Measurements from ENCODE around the gene CYB5B.

The CYB5B gene

GRCh38 chr16:69424053-69424934 is at the start of gene CYB5B:
Gene CYB5B (plus strand): TSS chr16:69424619. CDS start chr16:69424684, 65 bp downstream.
- DNase-seq (ENCODE audit: low spot score) = peak; percentile 94

GRCh38 chr16:69376393-69377059 is 47.9 kb upstream of the CYB5B start:
- DNase-seq (ENCODE audit: low spot score) = no peak
- in situ Hi-C loops (cut with MboI; ENCODE audit: low sequenced_read_pairs, unreplicated experiment) = loop anchor here (25.0 kb wide), 1 partner anchor 561 kb away; no protein-coding TSS in a partner anchor
- no peak for TF ChIP-seq CTCF (IDR thresholded peaks at IDR 0.05; ENCODE audit: borderline replicate concordance, control extremely low read depth, extremely low read depth, insufficient read depth, missing control alignments)

More at GRCh38 chr16:69424053-69424934, at the start of gene CYB5B:
- in situ Hi-C loops (cut with MboI; ENCODE audit: low sequenced_read_pairs, unreplicated experiment) = no loop called here
- TF ChIP-seq CTCF (IDR thresholded peaks at IDR 0.05; ENCODE audit: borderline replicate concordance, control extremely low read depth, extremely low read depth, insufficient read depth, missing control alignments) = no peak

GRCh38 chr16:69378036-69378435 is 46.4 kb upstream of the CYB5B start:
- TF ChIP-seq CTCF (IDR thresholded peaks at IDR 0.05; ENCODE audit: borderline replicate concordance, control extremely low read depth, extremely low read depth, insufficient read depth, missing control alignments) = no peak
- DNase-seq (ENCODE audit: low spot score) = no peak
- in situ Hi-C loops (cut with MboI; ENCODE audit: low sequenced_read_pairs, unreplicated experiment) = loop anchor here (25.0 kb wide), 1 partner anchor 559 kb away; no protein-coding TSS in a partner anchor

- DNase-seq (ENCODE audit: low spot score) = no peak
- TF ChIP-seq CTCF (IDR thresholded peaks at IDR 0.05; ENCODE audit: borderline replicate concordance, control extremely low read depth, extremely low read depth, insufficient read depth, missing control alignments) = no peak
- in situ Hi-C loops (cut with MboI; ENCODE audit: low sequenced_read_pairs, unreplicated experiment) = loop anchor here (25.0 kb wide), 1 partner anchor 559 kb away; no protein-coding TSS in a partner anchor
These were observed 45.7 kb upstream of the CYB5B start for GRCh38 chr16:69378760-69379159.

- TF ChIP-seq CTCF (IDR thresholded peaks at IDR 0.05; ENCODE audit: borderline replicate concordance, control extremely low read depth, extremely low read depth, insufficient read depth, missing control alignments) = no peak
- in situ Hi-C loops (cut with MboI; ENCODE audit: low sequenced_read_pairs, unreplicated experiment) = loop anchor here (25.0 kb wide), 1 partner anchor 556 kb away; no protein-coding TSS in a partner anchor
- no peak for DNase-seq (ENCODE audit: low spot score)
These were observed 43.2 kb upstream of the CYB5B start for GRCh38 chr16:69381231-69381630.

GRCh38 chr16:69382421-69382820 is 42.0 kb upstream of the CYB5B start:
- no peak for TF ChIP-seq CTCF (IDR thresholded peaks at IDR 0.05; ENCODE audit: borderline replicate concordance, control extremely low read depth, extremely low read depth, insufficient read depth, missing control alignments)
- no peak for DNase-seq (ENCODE audit: low spot score)

More at GRCh38 chr16:69382421-69382820, 42.0 kb upstream of the CYB5B start:
- in situ Hi-C loops (cut with MboI; ENCODE audit: low sequenced_read_pairs, unreplicated experiment) = loop anchor here (25.0 kb wide), 1 partner anchor 555 kb away; no protein-coding TSS in a partner anchor

Data from GM13976 (cell line).